IMR-90 (cell line): ENCODE data around the gene NPBWR2. TPM values are rescaled to one million over a fixed set of nuclear protein-coding genes. Genes with fewer than 3 reads are reported as not detected.

ENCODE experiments used
- ATAC-seq: fragments of 200-7000 bp; cut with Tn5 transposase; 2 replicates; pipeline ENCODE4 v1.9.1; 2020; ENCODE audit warnings: low read depth, mild to moderate bottlenecking, moderate library complexity
- BruUV-seq: library from RNA; stranded (reverse); fragments of 400-500 nt; replicated peaks from 2 replicates; lab custom pipeline; 2021; lab: Mats Ljungman, UMichigan
- CTCF ChIA-PET: fragments of 300-600 bp; formaldehyde crosslinking; extraction: SDS; loops from one replicate; lab custom pipeline; 2021; ENCODE audit warnings: antibody characterized with exemption; lab: Yijun Ruan, JAX
- POLR2A ChIA-PET: fragments of 300-600 bp; sonication (Branson Sonifier 250); formaldehyde crosslinking; loops from one replicate; lab custom pipeline; 2022; ENCODE audit warnings: antibody characterized with exemption; ENCODE audit not compliant: unreplicated experiment; lab: Charles Lee
- DNase-seq: peaks from one replicate; pipeline ENCODE4 v3.0.0; 2013
- H2AFZ ChIP-seq: replicated peaks from 2 replicates; pipeline ENCODE3; 2013; ENCODE audit warnings: low read length, mild to moderate bottlenecking; ENCODE audit not compliant: poor library complexity
- H2AK5ac ChIP-seq: 2 replicates; pipeline ENCODE4 v1.6.1; 2013; ENCODE audit warnings: low read depth, low read length, inconsistent platforms
- H2AK9ac ChIP-seq: replicated peaks from 2 replicates; pipeline ENCODE3; 2013; ENCODE audit warnings: mild to moderate bottlenecking, low read depth, low read length, moderate library complexity; ENCODE audit not compliant: poor library complexity
- H2BK120ac ChIP-seq: 2 replicates; pipeline ENCODE4 v1.6.1; 2013; ENCODE audit warnings: low read depth, low read length, inconsistent platforms
- H2BK15ac ChIP-seq: 3 replicates; pipeline ENCODE4 v1.6.1; 2013; ENCODE audit warnings: low read depth, low read length, inconsistent platforms
- H2BK20ac ChIP-seq: 2 replicates; pipeline ENCODE4 v1.6.1; 2013; ENCODE audit warnings: low read depth, mild to moderate bottlenecking, inconsistent platforms, low read length, moderate library complexity
- H2BK5ac ChIP-seq: 2 replicates; pipeline ENCODE4 v1.6.1; 2013; ENCODE audit warnings: mild to moderate bottlenecking, low read depth, low read length, inconsistent platforms; ENCODE audit not compliant: poor library complexity, severe bottlenecking
- H3K14ac ChIP-seq: replicated peaks from 2 replicates; pipeline ENCODE4 v1.6.1; 2013; ENCODE audit warnings: low read depth, low read length, inconsistent platforms
- H3K18ac ChIP-seq: 2 replicates; pipeline ENCODE4 v1.6.1; 2013; ENCODE audit warnings: low read depth, low read length, control low read depth
- H3K23ac ChIP-seq: 2 replicates; pipeline ENCODE4 v1.6.1; 2013; ENCODE audit warnings: low read depth, low read length, inconsistent platforms
- H3K27ac ChIP-seq: 2 replicates; pipeline ENCODE4 v1.5.1; 2013; ENCODE audit warnings: mild to moderate bottlenecking, control low read depth, low read length; ENCODE audit not compliant: insufficient read depth
- H3K27me3 ChIP-seq: 2 replicates; pipeline ENCODE4 v1.6.1; 2013; ENCODE audit warnings: low read length; ENCODE audit not compliant: control insufficient read depth, insufficient read depth
- H3K36me3 ChIP-seq: 2 replicates; pipeline ENCODE4 v1.6.1; 2013; ENCODE audit warnings: low read length, mixed read lengths; ENCODE audit not compliant: control insufficient read depth, insufficient read depth
- H3K4ac ChIP-seq: 2 replicates; pipeline ENCODE4 v1.6.1; 2013; ENCODE audit warnings: low read depth, low read length, inconsistent platforms
- H3K4me1 ChIP-seq: 2 replicates; pipeline ENCODE4 v1.6.1; 2013; ENCODE audit warnings: low read length, mixed read lengths; ENCODE audit not compliant: control insufficient read depth, insufficient read depth
- H3K4me2 ChIP-seq: 2 replicates; pipeline ENCODE4 v1.6.1; 2013; ENCODE audit warnings: low read depth, mild to moderate bottlenecking, control low read depth, low read length, moderate library complexity
- H3K4me3 ChIP-seq: 2 replicates; pipeline ENCODE4 v1.5.1; 2013; ENCODE audit warnings: low read depth, mild to moderate bottlenecking, control low read depth, low read length, moderate library complexity; ENCODE audit not compliant: insufficient read depth
- H3K56ac ChIP-seq: 2 replicates; pipeline ENCODE4 v1.6.1; 2013; ENCODE audit warnings: low read length, inconsistent platforms; ENCODE audit not compliant: insufficient read depth; ENCODE audit errors: extremely low read depth
- H3K79me1 ChIP-seq, 2 experiments: 2 replicates each; pipeline ENCODE4 v1.6.1; 2013; ENCODE audit warnings: low read length in 2 of 2, inconsistent platforms in 1 of 2, low read depth in 1 of 2
- H3K9ac ChIP-seq: 2 replicates; pipeline ENCODE4 v1.6.1; 2013; ENCODE audit warnings: low read depth, low read length, control low read depth
- H3K9me1 ChIP-seq: 2 replicates; pipeline ENCODE4 v1.6.1; 2013; ENCODE audit warnings: low read length, inconsistent platforms; ENCODE audit not compliant: insufficient read depth
- H3K9me3 ChIP-seq: 2 replicates; pipeline ENCODE4 v1.6.1; 2013; ENCODE audit warnings: low read length; ENCODE audit not compliant: control insufficient read depth, insufficient read depth
- H4K20me1 ChIP-seq: 2 replicates; pipeline ENCODE4 v1.6.1; 2013; ENCODE audit warnings: low read length, inconsistent platforms; ENCODE audit not compliant: insufficient read depth
- H4K5ac ChIP-seq: 2 replicates; pipeline ENCODE4 v1.6.1; 2013; ENCODE audit warnings: mild to moderate bottlenecking, low read depth, low read length, control low read depth
- H4K8ac ChIP-seq, 2 experiments: 2 replicates each; pipeline ENCODE4 v1.6.1; 2013; ENCODE audit warnings: low read depth in 2 of 2, low read length in 2 of 2, control low read depth in 1 of 2, inconsistent platforms in 1 of 2
- H4K91ac ChIP-seq: 2 replicates; pipeline ENCODE4 v1.6.1; 2013; ENCODE audit warnings: low read depth, low read length, inconsistent platforms; ENCODE audit not compliant: insufficient read depth
- BHLHE40 ChIP-seq: fragments of 150-350 bp; IDR thresholded peaks from 2 replicates; pipeline ENCODE4 v1.6.1; 2016; ENCODE audit warnings: mild to moderate bottlenecking, low read depth, low read length
- CEBPB ChIP-seq: IDR thresholded peaks from 2 replicates; pipeline ENCODE4 v1.6.1; 2012; ENCODE audit warnings: low read depth, low read length, improper control_type of control experiment
- ELK1 ChIP-seq: fragments of 150-350 bp; IDR thresholded peaks from 2 replicates; pipeline ENCODE4 v1.6.1; 2016; ENCODE audit warnings: low read depth, mild to moderate bottlenecking, low read length, moderate library complexity, borderline replicate concordance
- FOS ChIP-seq: fragments of 150-350 bp; IDR thresholded peaks from 2 replicates; pipeline ENCODE4 v1.6.1; 2016; ENCODE audit warnings: low read depth, low read length
- MAZ ChIP-seq: IDR thresholded peaks from 2 replicates; pipeline ENCODE4 v1.6.1; 2012; ENCODE audit warnings: low read depth, mild to moderate bottlenecking, low read length, improper control_type of control experiment, moderate library complexity, borderline replicate concordance
- NFE2L2 ChIP-seq: fragments of 150-350 bp; IDR thresholded peaks from 2 replicates; pipeline ENCODE4 v1.6.1; 2016; ENCODE audit warnings: low read depth, mild to moderate bottlenecking, low read length
- POLR2A ChIP-seq: IDR thresholded peaks from 2 replicates; pipeline ENCODE4 v1.6.1; 2012; ENCODE audit warnings: mild to moderate bottlenecking, low read depth, low read length
- RAD21 ChIP-seq: IDR thresholded peaks from 2 replicates; pipeline ENCODE4 v1.6.1; 2012; ENCODE audit warnings: low read length, improper control_type of control experiment
- RFX5 ChIP-seq: IDR thresholded peaks from 2 replicates; pipeline ENCODE4 v1.8.0; 2012; ENCODE audit warnings: low read depth, mild to moderate bottlenecking, low read length, moderate library complexity
- SMC3 ChIP-seq: fragments of 150-350 bp; IDR thresholded peaks from 2 replicates; pipeline ENCODE4 v1.6.1; 2016; ENCODE audit warnings: low read depth, mild to moderate bottlenecking, antibody characterized with exemption, low read length, moderate library complexity
- WGBS, 2 experiments: methylation state at CpG; one replicate each; pipeline versions ENCODE4 v1.1.5 to v1.1.7; 2013; ENCODE audit warnings: missing lambda C conversion rate in 2 of 2; ENCODE audit not compliant: insufficient read length in 1 of 2; ENCODE audit errors: extremely low coverage in 2 of 2; 5-methylcytosine and 5-hydroxymethylcytosine counted together
- dilution Hi-C: fragments of 300-500 bp; cut with HindIII; formaldehyde crosslinking; loops from one replicate; pipeline ENCODE4 v1.14.3; 2018; ENCODE audit warnings: low sequenced_read_pairs; ENCODE audit not compliant: unreplicated experiment
- in situ Hi-C: fragments of 300-500 bp; cut with MboI; formaldehyde crosslinking; loops from 3 replicates; pipeline ENCODE4 v1.14.3; 2019; ENCODE audit warnings: low sequenced_read_pairs, inconsistent platforms, mixed read lengths
- intact Hi-C: fragments of 100-400 bp; cut with micrococcal nuclease; formaldehyde crosslinking; loops from 2 replicates; pipeline ENCODE4 v1.10.0; 2022
- polyA plus RNA-seq, 3 experiments: library from polyadenylated mRNA; depleted of rRNA; stranded (reverse); fragments of >200 nt; gene quantifications; 2 replicates each; pipeline ENCODE4 v1.2.3, GENCODE V29; 2012; ENCODE audit warnings: low replicate concordance in 1 of 3
- total RNA-seq: library from RNA; depleted of rRNA; stranded (reverse); fragments of >200 nt; gene quantifications from 2 replicates; pipeline ENCODE4 v1.2.3, GENCODE V29; 2012
- TF ChIP-seq, protein P1 (sequence below): conservative IDR thresholded peaks from 2 replicates; pipeline ENCODE4 v1.5.1; 2012; ENCODE audit warnings: mild to moderate bottlenecking, low read depth, low read length, improper control_type of control experiment

Gene NPBWR2
- total and polyA plus RNA-seq, 2 of the 4 experiments (the other 2 are of a cell fraction) = not detected

- Histone ChIP-seq H3K9me1 (no peaks in the 10 kb centered on the region), H3K56ac (no peak overlapping the region), H3K4ac (no peak overlapping the region), H3K27ac (no peak overlapping the region), H3K4me3 (no peak overlapping the region), H4K8ac (no peak overlapping the region), H2BK15ac (no peak overlapping the region), H2AK5ac (no peak overlapping the region), H3K36me3 (no peaks in the 10 kb centered on the region), H2AFZ (no peak overlapping the region), H4K20me1 (no peaks in the 10 kb centered on the region), H2AK9ac (no peak overlapping the region), H2BK120ac (no peak overlapping the region), H4K5ac (no peak overlapping the region), H3K9ac (no peak overlapping the region), H3K23ac (no peak overlapping the region), H3K79me1 (no peaks in the 10 kb centered on the region), H3K18ac (no peak overlapping the region), H3K4me1 (no peaks in the 10 kb centered on the region), H2BK20ac (no peak overlapping the region), H4K91ac (no peak overlapping the region), H3K14ac (no peak overlapping the region), H2BK5ac (no peak overlapping the region), H3K4me2 (no peak overlapping the region), H3K9me3 (no peaks in the 10 kb centered on the region), H3K27me3 (peaks cover 38% of the 10 kb centered on the region; the same call in 1 of the 2 replicates)
- no TSS peak for BruUV-seq
- no peak for TF ChIP-seq NFE2L2
- no peak for TF ChIP-seq CEBPB
- TF ChIP-seq, protein P1, sequence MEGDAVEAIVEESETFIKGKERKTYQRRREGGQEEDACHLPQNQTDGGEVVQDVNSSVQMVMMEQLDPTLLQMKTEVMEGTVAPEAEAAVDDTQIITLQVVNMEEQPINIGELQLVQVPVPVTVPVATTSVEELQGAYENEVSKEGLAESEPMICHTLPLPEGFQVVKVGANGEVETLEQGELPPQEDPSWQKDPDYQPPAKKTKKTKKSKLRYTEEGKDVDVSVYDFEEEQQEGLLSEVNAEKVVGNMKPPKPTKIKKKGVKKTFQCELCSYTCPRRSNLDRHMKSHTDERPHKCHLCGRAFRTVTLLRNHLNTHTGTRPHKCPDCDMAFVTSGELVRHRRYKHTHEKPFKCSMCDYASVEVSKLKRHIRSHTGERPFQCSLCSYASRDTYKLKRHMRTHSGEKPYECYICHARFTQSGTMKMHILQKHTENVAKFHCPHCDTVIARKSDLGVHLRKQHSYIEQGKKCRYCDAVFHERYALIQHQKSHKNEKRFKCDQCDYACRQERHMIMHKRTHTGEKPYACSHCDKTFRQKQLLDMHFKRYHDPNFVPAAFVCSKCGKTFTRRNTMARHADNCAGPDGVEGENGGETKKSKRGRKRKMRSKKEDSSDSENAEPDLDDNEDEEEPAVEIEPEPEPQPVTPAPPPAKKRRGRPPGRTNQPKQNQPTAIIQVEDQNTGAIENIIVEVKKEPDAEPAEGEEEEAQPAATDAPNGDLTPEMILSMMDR = no peak
- no peak for TF ChIP-seq RAD21
- TF ChIP-seq MAZ = no peak
- no peak for TF ChIP-seq POLR2A
- TF ChIP-seq FOS = no peak
- no peak for TF ChIP-seq BHLHE40
- TF ChIP-seq SMC3 = no peak
- TF ChIP-seq RFX5 = no peak
- TF ChIP-seq ELK1 = no peak
- POLR2A ChIA-PET = no interaction called here
- dilution Hi-C loops = no loop called here
- ATAC-seq (no peak), DNase-seq (no peak)
- CTCF ChIA-PET = no interaction called here
- intact Hi-C loops = no loop called here
- in situ Hi-C loops = no loop called here
- 60% methylated on average over 7 of the region's 18 CpGs; no CpG with 5 or more reads in 1 of the 2 experiments for WGBS, 2 experiments
These were observed 5.5 kb upstream of the NPBWR2 start for GRCh38 chr20:64112691-64113443.
